ENCODE data around the gene CAMK2G.

- TF ChIP-seq, protein P1, sequence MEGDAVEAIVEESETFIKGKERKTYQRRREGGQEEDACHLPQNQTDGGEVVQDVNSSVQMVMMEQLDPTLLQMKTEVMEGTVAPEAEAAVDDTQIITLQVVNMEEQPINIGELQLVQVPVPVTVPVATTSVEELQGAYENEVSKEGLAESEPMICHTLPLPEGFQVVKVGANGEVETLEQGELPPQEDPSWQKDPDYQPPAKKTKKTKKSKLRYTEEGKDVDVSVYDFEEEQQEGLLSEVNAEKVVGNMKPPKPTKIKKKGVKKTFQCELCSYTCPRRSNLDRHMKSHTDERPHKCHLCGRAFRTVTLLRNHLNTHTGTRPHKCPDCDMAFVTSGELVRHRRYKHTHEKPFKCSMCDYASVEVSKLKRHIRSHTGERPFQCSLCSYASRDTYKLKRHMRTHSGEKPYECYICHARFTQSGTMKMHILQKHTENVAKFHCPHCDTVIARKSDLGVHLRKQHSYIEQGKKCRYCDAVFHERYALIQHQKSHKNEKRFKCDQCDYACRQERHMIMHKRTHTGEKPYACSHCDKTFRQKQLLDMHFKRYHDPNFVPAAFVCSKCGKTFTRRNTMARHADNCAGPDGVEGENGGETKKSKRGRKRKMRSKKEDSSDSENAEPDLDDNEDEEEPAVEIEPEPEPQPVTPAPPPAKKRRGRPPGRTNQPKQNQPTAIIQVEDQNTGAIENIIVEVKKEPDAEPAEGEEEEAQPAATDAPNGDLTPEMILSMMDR (IDR thresholded peaks at IDR 0.05), result no peak
- no peak for TF ChIP-seq EZH2phosphoT487 (IDR thresholded peaks at IDR 0.05)
These were observed 73.6 kb downstream of the CAMK2G start for GRCh38 chr10:73800560-73801252.

Measured in neural progenitor cell (in vitro differentiated cells).